NCI-H510A treated with DMSO at 0.1 percent for 48 hours (cell line): Measurements from ENCODE around the gene ENPP5.
"Not testable (repeated sequence)": the region's sequence is repeated elsewhere in the genome, so short reads cannot be mapped to it uniquely, and the experiment has no call there.

Source experiments
- DNase-seq: peaks from one replicate; lab custom pipeline; 2025; lab: John Stamatoyannopoulos, UW

Gene ENPP5

GRCh38 chr6:46175446-46175845, 4.7 kb upstream of the ENPP5 start:
- DNase-seq = no peak

- no peak for DNase-seq
Observed at GRCh38 chr6:46174904-46175303, 4.1 kb upstream of the ENPP5 start.

GRCh38 chr6:46172176-46172575, 1.4 kb upstream of the ENPP5 start:
- DNase-seq = no peak

- no peak for DNase-seq
Observed at GRCh38 chr6:46160102-46160501, 10.7 kb downstream of the ENPP5 start.

- no peak for DNase-seq
Observed at GRCh38 chr6:46159229-46159628, 11.6 kb downstream of the ENPP5 start.

GRCh38 chr6:46156701-46157100, 14.1 kb downstream of the ENPP5 start:
- no peak for DNase-seq

GRCh38 chr6:46149066-46149465, 21.7 kb downstream of the ENPP5 start:
- not testable (repeated sequence) for DNase-seq

- DNase-seq = no peak
Observed at GRCh38 chr6:46144270-46144669, 26.5 kb downstream of the ENPP5 start.

GRCh38 chr6:46138281-46138680, 32.5 kb downstream of the ENPP5 start:
- DNase-seq = peak; percentile 26

- DNase-seq = no peak
Observed at GRCh38 chr6:46137387-46137786, 33.4 kb downstream of the ENPP5 start.

GRCh38 chr6:46136831-46137230, 33.9 kb downstream of the ENPP5 start:
- DNase-seq = no peak

- DNase-seq = no peak
Observed at GRCh38 chr6:46135176-46135575, 35.6 kb downstream of the ENPP5 start.

GRCh38 chr6:46134216-46134615, 36.6 kb downstream of the ENPP5 start:
- no peak for DNase-seq

- not testable (repeated sequence) for DNase-seq
Observed at GRCh38 chr6:46131291-46131690, 39.5 kb downstream of the ENPP5 start.

GRCh38 chr6:46130666-46131065, 40.1 kb downstream of the ENPP5 start:
- DNase-seq = no peak

- DNase-seq = peak; percentile 97
Observed at GRCh38 chr6:46129629-46130511, 40.9 kb downstream of the ENPP5 start, which contains the start of gene ENPP4. TSS of gene ENPP4 (plus strand) at chr6:46129989. CDS start at chr6:46139584, 9,595 bp downstream.

- DNase-seq = no peak
Observed at GRCh38 chr6:46129291-46129628, 41.5 kb downstream of the ENPP5 start.

GRCh38 chr6:46128476-46128875, 42.3 kb downstream of the ENPP5 start:
- DNase-seq = no peak

GRCh38 chr6:46119679-46120078, 51.1 kb downstream of the ENPP5 start:
- not testable (repeated sequence) for DNase-seq

GRCh38 chr6:46118836-46119235, 51.9 kb downstream of the ENPP5 start:
- DNase-seq = no peak

- no peak for DNase-seq
Observed at GRCh38 chr6:46118157-46118556, 52.6 kb downstream of the ENPP5 start.

GRCh38 chr6:46116289-46116688, 54.5 kb downstream of the ENPP5 start:
- no peak for DNase-seq

GRCh38 chr6:46115634-46116033, 55.1 kb downstream of the ENPP5 start:
- no peak for DNase-seq

GRCh38 chr6:46113370-46113769, 57.4 kb downstream of the ENPP5 start:
- peak; percentile 96 for DNase-seq
